H1 (cell line): ENCODE measurements around the gene PCDH8. TPM values are rescaled to one million over a fixed set of nuclear protein-coding genes. Genes with fewer than 3 reads are reported as not detected.

ENCODE experiments used
- CTCF ChIA-PET: fragments of 300-600 bp; sonication (Branson Sonifier 250); formaldehyde crosslinking; loops from one replicate; lab custom pipeline; 2021; ENCODE audit not compliant: partially characterized antibody; lab: Charles Lee
- POLR2A ChIA-PET: fragments of 300-600 bp; sonication (Branson Sonifier 250); formaldehyde crosslinking; loops from one replicate; lab custom pipeline; 2021; ENCODE audit warnings: inconsistent platforms; ENCODE audit not compliant: partially characterized antibody; lab: Charles Lee
- DNase-seq, 2 experiments: peaks; one replicate each; pipeline versions ENCODE4 v3.0.0 to v3.0.0-alpha.2; 2010 to 2022; ENCODE audit warnings: low spot score in 2 of 2, low read depth in 1 of 2, mixed read lengths in 1 of 2
- FAIRE-seq: peaks from 2 replicates; lab custom pipeline; 2011; peaks lifted over from hg19 to GRCh38; lab: Jason Lieb, UNC
- H2AFZ ChIP-seq: 2 replicates; pipeline ENCODE4 v1.8.1; 2012; ENCODE audit warnings: low read length, inconsistent platforms
- H2AK5ac ChIP-seq: 2 replicates; pipeline ENCODE4 v1.6.1; 2013; ENCODE audit warnings: low read depth, low read length
- H2BK120ac ChIP-seq: replicated peaks from 2 replicates; pipeline ENCODE3; 2013; ENCODE audit warnings: low read depth, low read length, inconsistent platforms
- H2BK12ac ChIP-seq: 2 replicates; pipeline ENCODE4 v1.6.1; 2013; ENCODE audit warnings: low read depth, low read length
- H2BK15ac ChIP-seq: 2 replicates; pipeline ENCODE4 v1.6.1; 2013; ENCODE audit warnings: low read length
- H2BK20ac ChIP-seq: 2 replicates; pipeline ENCODE4 v1.6.1; 2013; ENCODE audit warnings: low read length
- H2BK5ac ChIP-seq: 2 replicates; pipeline ENCODE4 v1.6.1; 2013; ENCODE audit warnings: low read depth, low read length
- H3K14ac ChIP-seq: 2 replicates; pipeline ENCODE4 v1.6.1; 2013; ENCODE audit warnings: inconsistent platforms; ENCODE audit not compliant: insufficient read length
- H3K18ac ChIP-seq: 2 replicates; pipeline ENCODE4 v1.6.1; 2013; ENCODE audit warnings: low read length; ENCODE audit errors: extremely low read depth
- H3K23ac ChIP-seq: 2 replicates; pipeline ENCODE4 v1.6.1; 2013; ENCODE audit warnings: inconsistent platforms; ENCODE audit not compliant: insufficient read length
- H3K23me2 ChIP-seq: 2 replicates; pipeline ENCODE4 v1.6.1; 2013; ENCODE audit warnings: low read depth, low read length
- H3K27ac ChIP-seq: 2 replicates; pipeline ENCODE4 v1.6.1; 2011; ENCODE audit warnings: low read depth, low read length, inconsistent platforms
- H3K27me3 ChIP-seq, 4 experiments: replicated peaks in 1 of 4; 1 replicate in 1 of 4; 2 replicates in 3 of 4; pipeline versions ENCODE4 v1.6.1 to v1.8.1; 2011 to 2013; ENCODE audit warnings: low read length in 3 of 4, mild to moderate bottlenecking in 3 of 4, inconsistent platforms in 2 of 4, mixed read lengths in 2 of 4, moderate library complexity in 1 of 4; ENCODE audit not compliant: control insufficient read depth in 3 of 4, insufficient read depth in 3 of 4; ENCODE audit errors: extremely low read depth in 1 of 4
- H3K36me3 ChIP-seq, 4 experiments: 2 replicates each; pipeline versions ENCODE4 v1.6.1 to v1.8.1; 2011 to 2013; ENCODE audit warnings: mild to moderate bottlenecking in 4 of 4, low read length in 3 of 4, moderate library complexity in 2 of 4, control low read depth in 1 of 4, inconsistent platforms in 1 of 4; ENCODE audit not compliant: insufficient read depth in 4 of 4, control insufficient read depth in 2 of 4
- H3K4ac ChIP-seq: replicated peaks from 2 replicates; pipeline ENCODE3; 2013; ENCODE audit warnings: low read length, low read depth, mixed read lengths, inconsistent platforms; ENCODE audit not compliant: insufficient read length
- H3K4me1 ChIP-seq, 4 experiments: replicated peaks in 1 of 4; 1 replicate in 1 of 4; 2 replicates in 3 of 4; pipeline versions ENCODE4 v1.6.1 to v1.8.1; 2011 to 2013; ENCODE audit warnings: low read length in 3 of 4, inconsistent platforms in 2 of 4, mixed read lengths in 1 of 4; ENCODE audit not compliant: insufficient read depth in 4 of 4, control insufficient read depth in 3 of 4
- H3K4me2 ChIP-seq, 2 experiments: 2 replicates each; pipeline versions ENCODE4 v1.6.1 to v1.8.1; 2011 to 2013; ENCODE audit warnings: low read depth in 2 of 2, low read length in 2 of 2, control low read depth in 1 of 2, inconsistent platforms in 1 of 2, mild to moderate bottlenecking in 1 of 2; ENCODE audit not compliant: insufficient read depth in 1 of 2
- H3K4me3 ChIP-seq, 4 experiments: fragments of 200-600, 300-600 bp in 1 of 4; sonication (generic), shearing (Covaris generic), sonication (Bioruptor Twin) in 1 of 4; 2 replicates each; pipeline versions ENCODE4 v1.5.1 to v1.8.1; 2011 to 2016; ENCODE audit warnings: low read length in 4 of 4, low read depth in 3 of 4, control low read depth in 2 of 4, inconsistent platforms in 2 of 4, mild to moderate bottlenecking in 2 of 4, mixed read lengths in 1 of 4, moderate library complexity in 1 of 4; ENCODE audit not compliant: insufficient read depth in 2 of 4; ENCODE audit errors: extremely low read depth in 1 of 4
- H3K56ac ChIP-seq: replicated peaks from 2 replicates; pipeline ENCODE3; 2013; ENCODE audit warnings: low read depth, mild to moderate bottlenecking, mixed read lengths, low read length, inconsistent platforms; ENCODE audit not compliant: insufficient read length
- H3K79me1 ChIP-seq: 2 replicates; pipeline ENCODE4 v1.6.1; 2013; ENCODE audit warnings: low read depth, low read length, control low read depth
- H3K79me2 ChIP-seq, 2 experiments: 2 replicates each; pipeline versions ENCODE4 v1.6.1 to v1.8.1; 2012 to 2013; ENCODE audit warnings: low read length in 2 of 2, mild to moderate bottlenecking in 2 of 2, inconsistent platforms in 1 of 2; ENCODE audit not compliant: insufficient read depth in 2 of 2, control insufficient read depth in 1 of 2
- H3K9ac ChIP-seq, 4 experiments: replicated peaks in 1 of 4; 1 replicate in 1 of 4; 2 replicates in 3 of 4; pipeline versions ENCODE4 v1.6.1 to v1.8.1; 2011 to 2013; ENCODE audit warnings: low read depth in 3 of 4, low read length in 3 of 4, control low read depth in 2 of 4, mild to moderate bottlenecking in 2 of 4, moderate library complexity in 2 of 4, inconsistent platforms in 1 of 4; ENCODE audit errors: extremely low read depth in 1 of 4
- H3K9me3 ChIP-seq, 2 experiments: 2 replicates each; pipeline versions ENCODE4 v1.6.1 to v1.8.1; 2012 to 2013; ENCODE audit warnings: mild to moderate bottlenecking in 2 of 2, moderate library complexity in 2 of 2, control low read depth in 1 of 2, inconsistent platforms in 1 of 2, low read depth in 1 of 2, low read length in 1 of 2, mixed read lengths in 1 of 2; ENCODE audit not compliant: insufficient read depth in 2 of 2
- H4K20me1 ChIP-seq, 2 experiments: replicated peaks in 1 of 2; 2 replicates each; pipeline versions ENCODE3 to v1.8.1; 2011 to 2013; ENCODE audit warnings: inconsistent platforms in 2 of 2, low read length in 2 of 2, mild to moderate bottlenecking in 1 of 2; ENCODE audit not compliant: insufficient read depth in 2 of 2, control insufficient read depth in 1 of 2
- H4K5ac ChIP-seq: 2 replicates; pipeline ENCODE4 v1.6.1; 2013; ENCODE audit warnings: low read length, low read depth, mixed read lengths, inconsistent platforms; ENCODE audit not compliant: insufficient read length
- H4K8ac ChIP-seq: 2 replicates; pipeline ENCODE4 v1.8.0; 2013; ENCODE audit warnings: mild to moderate bottlenecking, moderate library complexity, low read length, inconsistent platforms; ENCODE audit not compliant: insufficient read depth; ENCODE audit errors: extremely low read depth
- H4K91ac ChIP-seq: replicated peaks from 2 replicates; pipeline ENCODE3; 2013; ENCODE audit warnings: low read length, mixed read lengths, inconsistent platforms; ENCODE audit not compliant: insufficient read length
- NANOG ChIP-seq: IDR thresholded peaks from 2 replicates; pipeline ENCODE4 v1.6.1; 2011; ENCODE audit warnings: low read length, low read depth, mild to moderate bottlenecking, inconsistent platforms; ENCODE audit not compliant: insufficient read depth, poor library complexity, severe bottlenecking
- SRF ChIP-seq: IDR thresholded peaks from 2 replicates; pipeline ENCODE4 v1.6.1; 2011; ENCODE audit warnings: mild to moderate bottlenecking, low read depth, low read length, moderate library complexity
- WGBS, 2 experiments: shearing (Covaris generic) in 1 of 2; methylation state at CpG; one replicate each; pipeline versions ENCODE4 v1.1.6 to v1.1.7; 2013 to 2015; ENCODE audit warnings: low lambda C conversion rate in 2 of 2, mixed read lengths in 2 of 2, inconsistent platforms in 1 of 2, low coverage in 1 of 2, missing lambda C conversion rate in 1 of 2; ENCODE audit not compliant: insufficient replicate concordance in 2 of 2, insufficient coverage in 1 of 2, insufficient read length in 1 of 2; ENCODE audit errors: extremely low coverage in 1 of 2, missing lambda C conversion rate in 1 of 2; 5-methylcytosine and 5-hydroxymethylcytosine counted together
- polyA plus RNA-seq, 7 experiments: library from polyadenylated mRNA; depleted of rRNA in 3 of 7; stranded (reverse) in 5 of 7; unstranded in 2 of 7; fragments of >200 nt in 5 of 7; fragments of 200-250 nt in 2 of 7; gene quantifications; 1 replicate in 5 of 7; 2 replicates in 1 of 7; 4 replicates in 1 of 7; pipeline versions ENCODE4 v1.2.1 to v1.2.3, GENCODE V29; 2011 to 2013; ENCODE audit warnings: missing spikeins in 2 of 7, mixed read lengths in 2 of 7
- total RNA-seq: library from RNA; stranded (reverse); fragmentation: NEBNext Ultra II Directional; extraction: Animal tissue kit (Norgen Biotek cat#: 25700); gene quantifications from 2 replicates; pipeline ENCODE4 v1.2.1, GENCODE V29; 2021

The PCDH8 gene
- total and polyA plus RNA-seq, 2 of the 8 experiments (the other 6 are each of a cell fraction or from before 2014, with no cell fraction given), result 0.82 to 1.6 TPM

- Histone ChIP-seq H4K20me1 (no peaks in the 10 kb centered on the region), H3K4me2 (no peak overlapping the region), H2BK120ac (no peak overlapping the region), H3K79me1 (no peaks in the 10 kb centered on the region), H3K9me3 (no peaks in the 10 kb centered on the region), H4K91ac (no peak overlapping the region), H3K18ac (no peak overlapping the region), H3K56ac (no peak overlapping the region), H2AK5ac (no peak overlapping the region), H3K23me2 (no peaks in the 10 kb centered on the region), H3K4me1 (peaks cover 2 to 12% (median 5%) of the 10 kb centered on the region in 4 experiments; a peak in 5 of 7 replicates), H2BK15ac (no peak overlapping the region), H2AFZ (no peak overlapping the region), H3K27ac (no peak overlapping the region), H2BK20ac (0 out of 2 replicates have a peak overlapping the region, but pooled peaks have one; percentile 4), H4K8ac (no peak overlapping the region), H2BK12ac (no peak overlapping the region; the same call in 1 of the 2 replicates), H3K4me3 (no peak overlapping the region), H3K14ac (no peak overlapping the region), H3K27me3 (0 out of 7 replicates have a peak, but pooled peaks cover 0 to 2% (median 0%) of the 10 kb centered on the region in 4 experiments), H3K4ac (no peak overlapping the region), H4K5ac (no peak overlapping the region), H3K79me2 (no peaks in the 10 kb centered on the region), H3K23ac (no peak overlapping the region), H3K36me3 (no peaks in the 10 kb centered on the region), H3K9ac (no peak overlapping the region), H2BK5ac (no peak overlapping the region)
- 92% methylated on average over 2 of the region's 2 CpGs; no CpG with 5 or more reads in 1 of the 2 experiments for WGBS, 2 experiments
- DNase-seq (no peak), FAIRE-seq (no peak)
- 0 out of 2 replicates have a peak, but pooled peaks have one; percentile 32 for TF ChIP-seq SRF
- TF ChIP-seq NANOG, result no peak
- ChIA-PET CTCF (interaction anchor here (0.7 to 5.8 kb wide), 5 partner anchors 12 to 366 kb away, joined by 3 to 43 read pairs (median 3); partner anchors contain the start of gene PCDH8), POLR2A (no interaction called here)
Observed at GRCh38 chr13:52835071-52835839, 13.2 kb downstream of the PCDH8 start.
